ENCODE data around the gene YBEY. TPM values are rescaled to one million over a fixed set of nuclear protein-coding genes. Genes with fewer than 3 reads are reported as not detected.

The YBEY gene
- total and polyA plus RNA-seq, 12 donors: 4.0 to 46.0 (median 16.5) TPM

GRCh38 chr21:46324390-46325072 is 38.4 kb downstream of the YBEY start:
- TF ChIP-seq CTCF (IDR thresholded peaks at IDR 0.05) (no peak), POLR2A (IDR thresholded peaks at IDR 0.05) (peak; percentile 53 to 60)

GRCh38 chr21:46325073-46325912 is 39.2 kb downstream of the YBEY start:
- DNase-seq: peak; percentile 43 to 64 (median 54)
- intact Hi-C loops (cut with DNase I): no loop called here
- peaks cover 0 to 16% of the 10 kb centered on the region in 2 donors for H3K36me3 ChIP-seq (replicated peaks in 1 of 2)
- H3K4me3 ChIP-seq: peak overlapping the region; percentile 20 to 88 (median 56)
- TF ChIP-seq POLR2A (IDR thresholded peaks at IDR 0.05) (no peak), CTCF (IDR thresholded peaks at IDR 0.05) (peak in 1 of 6 experiments; percentile 5)
- H3K27ac ChIP-seq: peak overlapping the region; percentile 66 to 93 (median 77)
- no peaks in the 10 kb centered on the region for H3K9me3 ChIP-seq (replicated peaks in 1 of 3)
- 11 to 49% (median 15%) methylated on average over 12 to 43 of the region's 43 CpGs for WGBS, 4 donors
- H3K27me3 ChIP-seq: no peaks in the 10 kb centered on the region
- peaks cover 10 to 26% of the 10 kb centered on the region in 2 donors for H3K4me1 ChIP-seq (replicated peaks in 1 of 2)

More at GRCh38 chr21:46324390-46325072, 38.4 kb downstream of the YBEY start:
- peak overlapping the region; percentile 43 to 90 (median 58) for H3K4me3 ChIP-seq
- DNase-seq: peak; percentile 82 to 90 (median 86)
- H3K27ac ChIP-seq: peak overlapping the region; percentile 72 to 94 (median 92)
- H3K9me3 ChIP-seq (replicated peaks in 1 of 3): no peaks in the 10 kb centered on the region
- WGBS, 4 donors: 0% methylated on average over 16 to 98 of the region's 98 CpGs; no CpG with 5 or more reads in 1 of the 4 donors
- intact Hi-C loops (cut with DNase I): no loop called here
- peaks cover 0 to 10% of the 10 kb centered on the region in 2 donors for H3K36me3 ChIP-seq (replicated peaks in 1 of 2)
- H3K27me3 ChIP-seq: no peaks in the 10 kb centered on the region
- H3K4me1 ChIP-seq (replicated peaks in 1 of 2): peaks cover 10 to 26% of the 10 kb centered on the region in 2 donors

GRCh38 chr21:46326110-46326703 is 40.1 kb downstream of the YBEY start:
- Histone ChIP-seq H3K27me3 (no peaks in the 10 kb centered on the region), H3K9me3 (replicated peaks in 1 of 3) (no peaks in the 10 kb centered on the region), H3K36me3 (replicated peaks in 1 of 2) (peaks cover 0 to 16% of the 10 kb centered on the region in 2 donors), H3K4me1 (replicated peaks in 1 of 2) (peaks cover 10 to 26% of the 10 kb centered on the region in 2 donors), H3K27ac (peak overlapping the region in 1 of 5 donors; percentile 93), H3K4me3 (no peak overlapping the region)
- intact Hi-C loops (cut with DNase I): no loop called here
- DNase-seq: no peak
- TF ChIP-seq CTCF (IDR thresholded peaks at IDR 0.05) (no peak), POLR2A (IDR thresholded peaks at IDR 0.05) (no peak)
- 94 to 97% (median 95%) methylated on average over 15 of the region's 15 CpGs for WGBS, 4 donors

- 72 to 92% (median 87%) methylated on average over 2 to 4 of the region's 4 CpGs for WGBS, 4 donors
- Histone ChIP-seq H3K27ac (no peak overlapping the region), H3K9me3 (replicated peaks in 1 of 3) (no peaks in the 10 kb centered on the region), H3K36me3 (replicated peaks in 1 of 2) (peaks cover 0 to 16% of the 10 kb centered on the region in 2 donors), H3K27me3 (no peaks in the 10 kb centered on the region), H3K4me1 (replicated peaks in 1 of 2) (peaks cover 6 to 18% of the 10 kb centered on the region in 2 donors), H3K4me3 (no peak overlapping the region)
- intact Hi-C loops (cut with DNase I): no loop called here
- TF ChIP-seq CTCF (IDR thresholded peaks at IDR 0.05): no peak
- no peak for TF ChIP-seq POLR2A (IDR thresholded peaks at IDR 0.05)
- DNase-seq: no peak
These were observed 41.6 kb downstream of the YBEY start for GRCh38 chr21:46327711-46328110.
